Progenitor cell of endocrine pancreas (in vitro differentiated cells): ENCODE results near the gene HERC3. TPM values are rescaled to one million over a fixed set of nuclear protein-coding genes. Genes with fewer than 3 reads are reported as not detected.

Experiments used
- DNase-seq: peaks from one replicate; pipeline ENCODE4 v3.0.0; 2021; ENCODE audit warnings: low spot score; ENCODE audit not compliant: unreplicated experiment
- H3K27ac Mint-ChIP-seq: 2 replicates; pipeline ENCODE4 v1.8.0; 2021; ENCODE audit warnings: mild to moderate bottlenecking, moderate library complexity, mixed read lengths
- H3K27me3 Mint-ChIP-seq: 2 replicates; pipeline ENCODE4 v1.8.0; 2021; ENCODE audit warnings: mixed read lengths
- H3K36me3 Mint-ChIP-seq: 2 replicates; pipeline ENCODE4 v1.8.0; 2022; ENCODE audit warnings: mixed read lengths; ENCODE audit not compliant: insufficient read depth
- H3K4me1 Mint-ChIP-seq: 2 replicates; pipeline ENCODE4 v1.8.0; 2021; ENCODE audit warnings: low read depth, mixed read lengths
- H3K4me3 Mint-ChIP-seq: 2 replicates; pipeline ENCODE4 v1.8.0; 2021; ENCODE audit warnings: low read depth, mild to moderate bottlenecking, moderate library complexity, mixed read lengths
- H3K9me3 Mint-ChIP-seq: 2 replicates; pipeline ENCODE4 v1.8.0; 2021; ENCODE audit warnings: low read depth, mixed read lengths
- CTCF ChIP-seq: fragments of 200-600 bp; sonication (generic); IDR thresholded peaks from one replicate; pipeline ENCODE4 v1.5.0; 2021; ENCODE audit warnings: antibody characterized with exemption, mild to moderate bottlenecking; ENCODE audit not compliant: unreplicated experiment
- total RNA-seq: library from RNA; stranded (reverse); gene quantifications from 2 replicates; pipeline ENCODE4 v1.2.1, GENCODE V29; 2021

Gene HERC3
- total RNA-seq, 1 donor from 2014 or later, result 7.1 TPM

GRCh38 chr4:88743696-88744095, 151.4 kb downstream of the HERC3 start:
- no peak for DNase-seq
- TF ChIP-seq CTCF, result no peak
- Mint-ChIP-seq H3K4me3 (no peak overlapping the region), H3K36me3 (peaks cover 25% of the 10 kb centered on the region), H3K27ac (no peak overlapping the region), H3K4me1 (no peaks in the 10 kb centered on the region), H3K27me3 (no peaks in the 10 kb centered on the region), H3K9me3 (no peaks in the 10 kb centered on the region)

GRCh38 chr4:88744609-88745008, 152.3 kb downstream of the HERC3 start:
- DNase-seq, result no peak
- Mint-ChIP-seq H3K27me3 (no peaks in the 10 kb centered on the region), H3K4me1 (no peaks in the 10 kb centered on the region), H3K36me3 (peaks cover 29% of the 10 kb centered on the region), H3K9me3 (no peaks in the 10 kb centered on the region), H3K27ac (no peak overlapping the region), H3K4me3 (no peak overlapping the region)
- TF ChIP-seq CTCF, result no peak

- H3K27me3 Mint-ChIP-seq, result no peaks in the 10 kb centered on the region
- DNase-seq, result no peak
- H3K4me1 Mint-ChIP-seq, result no peaks in the 10 kb centered on the region
- no peak for TF ChIP-seq CTCF
- peaks cover 30% of the 10 kb centered on the region for H3K36me3 Mint-ChIP-seq
- no peak overlapping the region for H3K27ac Mint-ChIP-seq
- H3K9me3 Mint-ChIP-seq, result no peaks in the 10 kb centered on the region
- H3K4me3 Mint-ChIP-seq, result no peak overlapping the region
These were observed 152.9 kb downstream of the HERC3 start for GRCh38 chr4:88745175-88745574.

GRCh38 chr4:88745581-88746163, 153.4 kb downstream of the HERC3 start:
- no peak overlapping the region for H3K4me3 Mint-ChIP-seq
- no peak for DNase-seq
- H3K9me3 Mint-ChIP-seq, result no peaks in the 10 kb centered on the region
- H3K27me3 Mint-ChIP-seq, result no peaks in the 10 kb centered on the region
- peaks cover 30% of the 10 kb centered on the region for H3K36me3 Mint-ChIP-seq
- TF ChIP-seq CTCF, result no peak
- H3K27ac Mint-ChIP-seq, result no peak overlapping the region
- H3K4me1 Mint-ChIP-seq, result no peaks in the 10 kb centered on the region

GRCh38 chr4:88746206-88746605, 153.9 kb downstream of the HERC3 start:
- H3K9me3 Mint-ChIP-seq, result no peaks in the 10 kb centered on the region
- H3K36me3 Mint-ChIP-seq, result peaks cover 34% of the 10 kb centered on the region
- no peaks in the 10 kb centered on the region for H3K4me1 Mint-ChIP-seq
- H3K4me3 Mint-ChIP-seq, result no peak overlapping the region
- TF ChIP-seq CTCF, result no peak
- no peak overlapping the region for H3K27ac Mint-ChIP-seq
- no peak for DNase-seq
- no peaks in the 10 kb centered on the region for H3K27me3 Mint-ChIP-seq
